Activated CD8-positive, alpha-beta memory T cell treated with anti-CD3 and anti-CD28 coated beads for 36 hours (primary cell): Measurements from ENCODE around the gene NEUROG1. TPM values are rescaled to one million over a fixed set of nuclear protein-coding genes. Genes with fewer than 3 reads are reported as not detected.

Source experiments
- CTCF ChIA-PET: fragments of 350-600 bp; sonication (Branson Sonifier 250); formaldehyde crosslinking; loops from one replicate; lab custom pipeline; 2021; ENCODE audit warnings: antibody characterized with exemption; lab: Charles Lee
- POLR2A ChIA-PET: fragments of 350-600 bp; sonication (Branson Sonifier 250); formaldehyde crosslinking; loops from one replicate; lab custom pipeline; 2021; ENCODE audit warnings: antibody characterized with exemption; lab: Charles Lee
- total RNA-seq, 2 experiments: library from RNA; stranded (reverse); gene quantifications; one replicate each; pipeline ENCODE4 v1.2.3, GENCODE V29; 2021

Gene NEUROG1
- not detected for total RNA-seq

GRCh38 chr5:135535820-135536801 lies at the start of gene NEUROG1:
TSS of gene NEUROG1 (minus strand) at chr5:135535964. CDS start at chr5:135535690, 274 bp downstream.
- POLR2A ChIA-PET = no interaction called here
- CTCF ChIA-PET = no interaction called here

GRCh38 chr5:135584918-135585317 lies 49.2 kb upstream of the NEUROG1 start:
- ChIA-PET POLR2A (no interaction called here), CTCF (no interaction called here)

GRCh38 chr5:135584276-135584675 lies 48.5 kb upstream of the NEUROG1 start:
- ChIA-PET CTCF (no interaction called here), POLR2A (no interaction called here)

- ChIA-PET POLR2A (no interaction called here), CTCF (no interaction called here)
Observed at GRCh38 chr5:135582099-135582781, 46.5 kb upstream of the NEUROG1 start.

GRCh38 chr5:135578685-135579341 lies 43.0 kb upstream of the NEUROG1 start, which contains the start of gene CXCL14:
TSS of gene CXCL14 (minus strand) at chr5:135578991. CDS start at chr5:135578778, 213 bp downstream.
- ChIA-PET CTCF (interaction anchor here (2.6 kb wide), 1 partner anchor 13 kb away, joined by 9 read pairs; no protein-coding TSS in a partner anchor), POLR2A (no interaction called here)

GRCh38 chr5:135578305-135578684 lies 42.5 kb upstream of the NEUROG1 start:
- ChIA-PET CTCF (interaction anchor here (2.6 kb wide), 1 partner anchor 13 kb away, joined by 9 read pairs; no protein-coding TSS in a partner anchor), POLR2A (no interaction called here)

- ChIA-PET CTCF (interaction anchor here (0.7 to 2.6 kb wide), 2 partner anchors 12 to 111 kb away, joined by 3 to 9 read pairs; no protein-coding TSS in a partner anchor), POLR2A (no interaction called here)
Observed at GRCh38 chr5:135577421-135577820, 41.7 kb upstream of the NEUROG1 start.

- CTCF ChIA-PET = interaction anchor here (0.9 to 2.6 kb wide), 2 partner anchors 10 to 103 kb away, joined by 4 to 9 read pairs; no protein-coding TSS in a partner anchor
- POLR2A ChIA-PET = no interaction called here
Observed at GRCh38 chr5:135576075-135576599, 40.4 kb upstream of the NEUROG1 start.

GRCh38 chr5:135574493-135574892 lies 38.7 kb upstream of the NEUROG1 start:
- ChIA-PET CTCF (no interaction called here), POLR2A (no interaction called here)

- CTCF ChIA-PET = interaction anchor here (1.0 to 2.0 kb wide), 2 partner anchors 20 to 21 kb away, joined by 3 to 4 read pairs; no protein-coding TSS in a partner anchor
- POLR2A ChIA-PET = no interaction called here
Observed at GRCh38 chr5:135571902-135572301, 36.1 kb upstream of the NEUROG1 start.

- ChIA-PET POLR2A (no interaction called here), CTCF (interaction anchor here (0.7 to 2.2 kb wide), 4 partner anchors 10 to 105 kb away, joined by 3 to 5 read pairs (median 4); no protein-coding TSS in a partner anchor)
Observed at GRCh38 chr5:135571066-135571609, 35.4 kb upstream of the NEUROG1 start.

- ChIA-PET CTCF (interaction anchor here (0.7 to 2.2 kb wide), 4 partner anchors 11 to 1830 kb away, joined by 3 to 5 read pairs (median 4); no protein-coding TSS in a partner anchor), POLR2A (no interaction called here)
Observed at GRCh38 chr5:135570453-135570764, 34.6 kb upstream of the NEUROG1 start.

- POLR2A ChIA-PET = no interaction called here
Observed at GRCh38 chr5:135569755-135570452, 34.1 kb upstream of the NEUROG1 start.

GRCh38 chr5:135568923-135569360 lies 33.2 kb upstream of the NEUROG1 start:
- POLR2A ChIA-PET = no interaction called here
- CTCF ChIA-PET = interaction anchor here (1.4 to 2.4 kb wide), 2 partner anchors 8 to 17 kb away, joined by 4 to 6 read pairs; no protein-coding TSS in a partner anchor

More at GRCh38 chr5:135569755-135570452, 34.1 kb upstream of the NEUROG1 start:
- CTCF ChIA-PET = interaction anchor here (0.7 to 2.2 kb wide), 5 partner anchors 9 to 1830 kb away, joined by 3 to 5 read pairs (median 4); no protein-coding TSS in a partner anchor

- ChIA-PET CTCF (interaction anchor here (0.7 to 4.9 kb wide), 3 partner anchors 16 to 1599 kb away, joined by 3 to 30 read pairs (median 6); no protein-coding TSS in a partner anchor), POLR2A (no interaction called here)
Observed at GRCh38 chr5:135568246-135568645, 32.5 kb upstream of the NEUROG1 start.

- POLR2A ChIA-PET = no interaction called here
- CTCF ChIA-PET = interaction anchor here (0.6 to 4.9 kb wide), 5 partner anchors 16 to 1598 kb away, joined by 3 to 30 read pairs (median 6); no protein-coding TSS in a partner anchor
Observed at GRCh38 chr5:135567661-135568060, 31.9 kb upstream of the NEUROG1 start.
